GM23338 (cell line): ENCODE data around the gene ANKRD37. TPM values are rescaled to one million over a fixed set of nuclear protein-coding genes. Genes with fewer than 3 reads are reported as not detected.

Experiments used
- ATAC-seq: fragments of 200-7000 bp; cut with Tn5 transposase; 3 replicates; pipeline ENCODE4 v1.9.1; 2020
- DNase-seq: peaks from one replicate; pipeline ENCODE4 v3.0.0-alpha.2; 2015; ENCODE audit warnings: low spot score
- H2AFZ ChIP-seq: fragments of 200-600 bp; sonication (generic); 2 replicates; pipeline ENCODE4 v1.8.0; 2016; ENCODE audit warnings: antibody characterized with exemption, mild to moderate bottlenecking, moderate library complexity
- H3F3A ChIP-seq: fragments of 200-600 bp; sonication (generic); replicated peaks from 2 replicates; pipeline ENCODE4 v1.8.0; 2017; ENCODE audit warnings: antibody characterized with exemption, mixed run types, low read depth
- H3K27ac ChIP-seq: fragments of 200-600 bp; sonication (generic); 2 replicates; pipeline ENCODE4 v1.6.1; 2016; ENCODE audit warnings: low read depth
- H3K27me3 ChIP-seq: fragments of 200-600 bp; sonication (generic); 2 replicates; pipeline ENCODE4 v1.8.0; 2016; ENCODE audit warnings: mild to moderate bottlenecking, mixed run types, moderate library complexity; ENCODE audit not compliant: insufficient read depth
- H3K36me3 ChIP-seq: fragments of 200-600 bp; sonication (generic); 2 replicates; pipeline ENCODE4 v1.8.0; 2016; ENCODE audit warnings: mild to moderate bottlenecking; ENCODE audit not compliant: insufficient read depth
- H3K4me1 ChIP-seq: fragments of 200-600 bp; sonication (generic); 2 replicates; pipeline ENCODE4 v1.8.0; 2016; ENCODE audit warnings: mild to moderate bottlenecking, moderate library complexity; ENCODE audit not compliant: insufficient read depth
- H3K4me2 ChIP-seq: fragments of 200-600 bp; sonication (generic); 2 replicates; pipeline ENCODE4 v1.7.1; 2017; ENCODE audit warnings: mixed run types
- H3K4me3 ChIP-seq: fragments of 200-600 bp; sonication (generic); 2 replicates; pipeline ENCODE4 v1.6.1; 2016; ENCODE audit warnings: mixed run types
- H3K79me2 ChIP-seq: fragments of 200-600 bp; sonication (generic); replicated peaks from 2 replicates; pipeline ENCODE4 v1.8.0; 2017; ENCODE audit warnings: mild to moderate bottlenecking; ENCODE audit not compliant: insufficient read depth
- H3K9me2 ChIP-seq: fragments of 200-600 bp; sonication (generic); 2 replicates; pipeline ENCODE4 v1.8.0; 2017; ENCODE audit not compliant: insufficient read depth
- H4K20me1 ChIP-seq: fragments of 200-600 bp; sonication (generic); replicated peaks from 2 replicates; pipeline ENCODE4 v1.8.0; 2017; ENCODE audit warnings: mild to moderate bottlenecking; ENCODE audit not compliant: insufficient read depth
- H3K27ac Mint-ChIP-seq: 2 replicates; pipeline ENCODE4 v1.8.0; 2020; ENCODE audit warnings: inconsistent platforms, mild to moderate bottlenecking, moderate library complexity, mixed read lengths
- H3K27me3 Mint-ChIP-seq: 3 replicates; pipeline ENCODE4 v1.8.0; 2022; ENCODE audit warnings: low read depth, mild to moderate bottlenecking, moderate library complexity, mixed read lengths, inconsistent platforms; ENCODE audit not compliant: insufficient read depth, poor library complexity
- H3K36me3 Mint-ChIP-seq: 3 replicates; pipeline ENCODE4 v1.8.0; 2021; ENCODE audit warnings: low read depth, mild to moderate bottlenecking, inconsistent platforms, moderate library complexity, mixed read lengths
- H3K4me1 Mint-ChIP-seq: 3 replicates; pipeline ENCODE4 v1.8.0; 2020; ENCODE audit warnings: mild to moderate bottlenecking, inconsistent platforms, mixed read lengths
- H3K4me3 Mint-ChIP-seq: 3 replicates; pipeline ENCODE4 v1.8.0; 2021; ENCODE audit warnings: moderate library complexity, mild to moderate bottlenecking, inconsistent platforms, mixed read lengths
- H3K9me3 Mint-ChIP-seq: 3 replicates; pipeline ENCODE4 v1.8.0; 2020; ENCODE audit warnings: moderate library complexity, mild to moderate bottlenecking, inconsistent platforms, mixed read lengths
- CTCF ChIP-seq, 2 experiments: fragments of 200-600 bp in 1 of 2; sonication (generic) in 1 of 2; conservative IDR thresholded peaks; 2 replicates each; pipeline versions ENCODE4 v1.5.1 to v1.6.1; 2016 to 2017; ENCODE audit warnings: antibody characterized with exemption in 2 of 2, low read depth in 2 of 2, mild to moderate bottlenecking in 2 of 2, moderate library complexity in 1 of 2
- EZH2 ChIP-seq: fragments of 200-600 bp; sonication (generic); IDR thresholded peaks from one replicate; pipeline ENCODE4 v1.8.0; 2017; ENCODE audit warnings: antibody characterized with exemption, mild to moderate bottlenecking, low read depth; ENCODE audit not compliant: unreplicated experiment
- EZH2phosphoT487 ChIP-seq: fragments of 200-600 bp; sonication (generic); IDR thresholded peaks from one replicate; pipeline ENCODE4 v1.8.1; 2018; ENCODE audit warnings: antibody characterized with exemption; ENCODE audit not compliant: unreplicated experiment
- NANOG ChIP-seq: IDR thresholded peaks from 2 replicates; pipeline ENCODE4 v1.6.1; 2016; ENCODE audit warnings: antibody characterized with exemption, borderline replicate concordance
- POLR2AphosphoS5 ChIP-seq: IDR thresholded peaks from 2 replicates; pipeline ENCODE4 v1.6.1; 2016; ENCODE audit warnings: antibody characterized with exemption, low read depth
- REST ChIP-seq: IDR thresholded peaks from one replicate; pipeline ENCODE4 v1.6.1; 2018; ENCODE audit warnings: antibody characterized with exemption; ENCODE audit not compliant: unreplicated experiment
- ZNF114 ChIP-seq: fragments of 250-450 bp; sonication (Bioruptor Pico); IDR thresholded peaks from 2 replicates; pipeline ENCODE4 v1.5.0; 2020; ENCODE audit warnings: mild to moderate bottlenecking, moderate library complexity
- ZNF331 ChIP-seq: fragments of 250-450 bp; sonication (Bioruptor Pico); IDR thresholded peaks from 2 replicates; pipeline ENCODE4 v1.5.0; 2020; ENCODE audit warnings: low read depth, mild to moderate bottlenecking, moderate library complexity
- ZNF462 ChIP-seq: fragments of 250-450 bp; sonication (Bioruptor Pico); IDR thresholded peaks from 2 replicates; pipeline ENCODE4 v1.5.0; 2020; ENCODE audit warnings: mild to moderate bottlenecking, moderate library complexity
- polyA plus RNA-seq: library from polyadenylated mRNA; unstranded; fragments of >200 nt; fragmentation: Nextera tagmentation; extraction: Ambion mirVana; gene quantifications from 2 replicates; pipeline ENCODE4 v1.2.1, GENCODE V29; 2016
- total RNA-seq: library from RNA; depleted of rRNA; stranded (reverse); fragments of >200 nt; shearing (Covaris generic); gene quantifications from 2 replicates; pipeline ENCODE4 v1.2.3, GENCODE V29; 2014

The ANKRD37 gene
- total and polyA plus RNA-seq, 2 experiments from 2014 or later, result 1.8 to 4.9 TPM

GRCh38 chr4:185394568-185395237 lies 1.9 kb upstream of the ANKRD37 start:
- no peaks in the 10 kb centered on the region for H3K9me2 ChIP-seq
- H3F3A ChIP-seq, result peaks cover 4% of the 10 kb centered on the region; the same call in 1 of the 2 replicates
- H3K79me2 ChIP-seq, result no peaks in the 10 kb centered on the region
- no peak overlapping the region for H3K27ac ChIP-seq
- TF ChIP-seq ZNF331 (CRISPR knock-in tag), result no peak
- no peak for TF ChIP-seq POLR2AphosphoS5
- TF ChIP-seq NANOG, result no peak
- TF ChIP-seq ZNF462 (CRISPR knock-in tag), result no peak
- TF ChIP-seq CTCF (conservative IDR thresholded peaks at IDR 0.05; ENCODE audit: low read depth in 2 of 2), result no peak
- no peak for TF ChIP-seq EZH2phosphoT487
- no peak for TF ChIP-seq REST
- no peak for TF ChIP-seq ZNF114 (CRISPR knock-in tag)
- TF ChIP-seq EZH2, result no peak
- Mint-ChIP-seq H3K27me3 (peaks cover 5% of the 10 kb centered on the region), H3K4me1 (peaks cover 11% of the 10 kb centered on the region), H3K27ac (no peak overlapping the region), H3K4me3 (0 out of 3 replicates have a peak overlapping the region, but pooled peaks have one; percentile 2), H3K9me3 (peaks cover 6% of the 10 kb centered on the region; the same call in 2 of the 3 replicates), H3K36me3 (no peaks in the 10 kb centered on the region)
- H3K4me3 ChIP-seq, result no peak overlapping the region
- H2AFZ ChIP-seq, result no peak overlapping the region
- H3K27me3 ChIP-seq, result peaks cover 9% of the 10 kb centered on the region
- ATAC-seq, result no peak
- DNase-seq, result no peak
- H4K20me1 ChIP-seq, result no peaks in the 10 kb centered on the region
- H3K36me3 ChIP-seq, result no peaks in the 10 kb centered on the region
- H3K4me1 ChIP-seq, result no peaks in the 10 kb centered on the region; the same call in 1 of the 2 replicates
- no peak overlapping the region for H3K4me2 ChIP-seq
